GM19455 (cell line): Measurements from ENCODE around the gene RPL37A.

ENCODE experiments used
- ATAC-seq: cut with Tn5 transposase; IDR thresholded peaks from one replicate; pipeline ENCODE4 v1.9.1; 2021; ENCODE audit not compliant: unreplicated experiment

RPL37A gene

DNA sequence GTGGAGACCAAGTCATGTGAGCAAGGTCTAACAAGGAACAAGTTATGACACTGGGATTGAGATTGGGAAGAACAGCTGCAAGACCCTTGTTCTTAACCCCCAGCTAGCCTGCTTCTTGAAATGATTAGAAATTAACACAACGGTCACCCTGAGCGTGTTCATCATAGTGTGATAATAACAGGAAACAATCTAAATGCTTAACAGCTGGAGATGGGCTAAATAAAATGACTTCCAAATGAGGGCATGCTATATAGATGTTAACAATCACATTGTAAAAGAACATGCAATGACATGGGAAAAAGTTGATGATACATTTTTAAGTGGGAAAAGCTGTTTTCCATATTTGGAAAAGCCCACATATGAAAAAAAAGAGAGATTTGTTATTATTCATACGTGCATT, 47.6 kb downstream of the RPL37A start:
- no peak for ATAC-seq

- ATAC-seq, result no peak
These were observed 48.2 kb downstream of the RPL37A start for GRCh38 chr2:216546641-216547403.

- no peak for ATAC-seq
These were observed 50.3 kb downstream of the RPL37A start for GRCh38 chr2:216548901-216549331.

- ATAC-seq, result no peak
These were observed 51.5 kb downstream of the RPL37A start for GRCh38 chr2:216549926-216550690.

- ATAC-seq, result no peak
These were observed 52.8 kb downstream of the RPL37A start for GRCh38 chr2:216551234-216552068.

DNA sequence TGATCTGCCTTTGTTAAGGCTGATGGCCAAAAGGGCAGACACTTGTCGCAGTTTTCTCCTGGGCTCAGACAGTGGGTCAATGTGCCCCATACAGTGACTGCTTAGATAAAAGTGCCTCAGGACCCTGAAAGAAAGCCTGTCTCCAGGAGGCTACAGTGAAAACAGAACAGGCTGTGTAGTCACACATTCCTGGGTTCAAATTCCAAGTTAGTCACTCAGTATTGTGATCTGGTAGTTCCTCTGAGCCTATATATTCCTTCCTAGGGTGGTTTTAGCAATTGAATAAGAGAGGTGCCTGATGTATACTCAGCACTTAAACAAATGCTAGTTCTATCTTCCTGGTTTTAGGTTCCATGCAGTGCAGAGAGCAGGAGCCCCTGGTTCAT, 54.4 kb downstream of the RPL37A start:
- no peak for ATAC-seq
